Activated B cell treated with CpG ODN at 0.5 μM for 24 hours (primary cell): ENCODE data around the gene RARS2. TPM values are rescaled to one million over a fixed set of nuclear protein-coding genes. Genes with fewer than 3 reads are reported as not detected.

Experiments used
- total RNA-seq: library from RNA; stranded (reverse); gene quantifications from 2 replicates; pipeline ENCODE4 v1.2.3, GENCODE V29; 2022

Gene RARS2
- total RNA-seq, 1 donor from 2014 or later: 27.0 TPM

Other genes with a start within 250 kb of the RARS2 start
- 5.7 and 6.8 TPM in 2 replicates for gene C6orf163, start 245.2 kb downstream of the RARS2 start, total RNA-seq
- 0.09 TPM in 1 of 2 replicates, not detected in the other for gene CFAP206, start 182.0 kb downstream of the RARS2 start, total RNA-seq
- 7.5 and 8.7 TPM in 2 replicates for gene SLC35A1, start 117.0 kb downstream of the RARS2 start, total RNA-seq
- gene ORC3, start 148 bp upstream of the RARS2 start, total RNA-seq: 24.6 and 27.7 TPM in 2 replicates
- 61.9 and 76.4 TPM in 2 replicates for gene AKIRIN2, start 112.2 kb upstream of the RARS2 start, total RNA-seq